Transverse colon (tissue), 4 donors: ENCODE data around the gene ERMP1.

ENCODE experiments used
- CTCF ChIP-seq, 5 experiments: fragments of 200-600 bp in 3 of 5; fragments of 450-650 bp in 2 of 5; sonication (generic) in 3 of 5; IDR thresholded peaks; 1 replicate in 2 of 5; 2 replicates in 3 of 5; pipeline ENCODE4 v1.5.1; 2016 to 2017; ENCODE audit warnings: antibody characterized with exemption in 5 of 5, inconsistent platforms in 3 of 5, mild to moderate bottlenecking in 2 of 5, moderate library complexity in 1 of 5
- EP300 ChIP-seq: sonication (generic); formaldehyde crosslinking; IDR thresholded peaks from one replicate; pipeline ENCODE4 v1.6.1; 2017; ENCODE audit warnings: antibody characterized with exemption, low read depth
- POLR2A ChIP-seq: fragments of 450-650 bp; IDR thresholded peaks from one replicate; pipeline ENCODE4 v1.6.1; 2016; ENCODE audit warnings: antibody characterized with exemption, mild to moderate bottlenecking, moderate library complexity
- POLR2AphosphoS5 ChIP-seq, 3 donors: sonication (generic); formaldehyde crosslinking; IDR thresholded peaks; one replicate each; pipeline ENCODE4 v1.6.1; 2016; ENCODE audit warnings: antibody characterized with exemption in 3 of 3

GRCh38 chr9:5846501-5846921, 13.6 kb upstream of the ERMP1 start:
- TF ChIP-seq CTCF (IDR thresholded peaks at IDR 0.05) (no peak), POLR2AphosphoS5 (IDR thresholded peaks at IDR 0.05) (no peak), POLR2A (no peak), EP300 (no peak)
